ENCODE data around the gene PRKAR2A.

The PRKAR2A gene

DNA sequence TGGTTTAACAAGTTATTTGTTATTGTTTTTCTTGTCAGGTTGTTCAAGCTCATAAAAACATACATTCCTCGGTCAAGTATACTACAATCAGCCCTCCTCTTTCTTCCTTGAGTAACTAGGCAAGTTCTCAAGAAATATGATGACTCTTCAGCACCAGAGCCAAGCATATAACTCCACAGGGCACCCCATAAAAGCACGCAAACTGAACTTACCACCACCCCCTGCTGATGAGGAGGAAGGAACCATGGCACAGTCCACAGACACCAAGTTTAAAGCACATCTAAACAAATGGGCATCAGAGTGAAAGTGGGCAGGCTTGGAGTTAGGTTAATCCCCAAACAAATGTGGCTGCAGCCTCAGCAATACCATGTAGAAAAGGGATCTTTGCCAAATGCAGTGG is 135.9 kb downstream of the PRKAR2A start (continued):
- TF ChIP-seq KLF8 (tag by site-specific recombination; IDR thresholded peaks at IDR 0.05) (no peak), ZNF610 (tag by site-specific recombination; IDR thresholded peaks at IDR 0.05; ENCODE audit: borderline replicate concordance) (no peak), ZNF266 (tag by site-specific recombination; IDR thresholded peaks at IDR 0.05; ENCODE audit: low read depth) (no peak), ZNF23 (tag by site-specific recombination; IDR thresholded peaks at IDR 0.05; ENCODE audit: borderline replicate concordance) (no peak), ZNF529 (tag by site-specific recombination; IDR thresholded peaks at IDR 0.05; ENCODE audit: insufficient replicate concordance) (no peak), ZNF24 (tag by site-specific recombination; IDR thresholded peaks at IDR 0.05) (no peak), ZNF114 (tag by site-specific recombination; IDR thresholded peaks at IDR 0.05) (no peak), ZNF654 (tag by site-specific recombination; IDR thresholded peaks at IDR 0.05; ENCODE audit: low read depth) (no peak), ZSCAN16 (tag by site-specific recombination; IDR thresholded peaks at IDR 0.05) (no peak), ZEB2 (tag by site-specific recombination; IDR thresholded peaks at IDR 0.05) (no peak), WT1 (tag by site-specific recombination; IDR thresholded peaks at IDR 0.05) (no peak), ZNF423 (tag by site-specific recombination; IDR thresholded peaks at IDR 0.05) (peak; percentile 52; the same call in 1 of the 2 replicates), OSR2 (tag by site-specific recombination; IDR thresholded peaks at IDR 0.05) (peak; percentile 9; the same call in 1 of the 2 replicates), ZSCAN30 (tag by site-specific recombination; IDR thresholded peaks at IDR 0.05) (peak; percentile 39; the same call in 1 of the 2 replicates), ZFHX2 (tag by site-specific recombination; conservative IDR thresholded peaks at IDR 0.05) (no peak), YY2 (tag by site-specific recombination; IDR thresholded peaks at IDR 0.05) (no peak), ZNF416 (tag by site-specific recombination; IDR thresholded peaks at IDR 0.05) (no peak), KLF16 (tag by site-specific recombination; IDR thresholded peaks at IDR 0.05) (no peak), PRDM4 (tag by site-specific recombination; IDR thresholded peaks at IDR 0.05) (no peak), ZNF335 (tag by site-specific recombination; conservative IDR thresholded peaks at IDR 0.05) (no peak), ZNF302 (tag by site-specific recombination; IDR thresholded peaks at IDR 0.05; ENCODE audit: low read depth) (no peak), ZNF10 (tag by site-specific recombination; IDR thresholded peaks at IDR 0.05) (no peak), YY1 (tag by site-specific recombination; IDR thresholded peaks at IDR 0.05) (no peak), ZNF473 (tag by site-specific recombination; IDR thresholded peaks at IDR 0.05) (no peak), KLF1 (tag by site-specific recombination; IDR thresholded peaks at IDR 0.05) (no peak), BCL11B (tag by site-specific recombination; IDR thresholded peaks at IDR 0.05; ENCODE audit: low read depth) (0 out of 2 replicates have a peak, but pooled peaks have one; percentile 48), ZNF558 (tag by site-specific recombination; IDR thresholded peaks at IDR 0.05) (no peak)
- TF ChIP-seq, protein P1, sequence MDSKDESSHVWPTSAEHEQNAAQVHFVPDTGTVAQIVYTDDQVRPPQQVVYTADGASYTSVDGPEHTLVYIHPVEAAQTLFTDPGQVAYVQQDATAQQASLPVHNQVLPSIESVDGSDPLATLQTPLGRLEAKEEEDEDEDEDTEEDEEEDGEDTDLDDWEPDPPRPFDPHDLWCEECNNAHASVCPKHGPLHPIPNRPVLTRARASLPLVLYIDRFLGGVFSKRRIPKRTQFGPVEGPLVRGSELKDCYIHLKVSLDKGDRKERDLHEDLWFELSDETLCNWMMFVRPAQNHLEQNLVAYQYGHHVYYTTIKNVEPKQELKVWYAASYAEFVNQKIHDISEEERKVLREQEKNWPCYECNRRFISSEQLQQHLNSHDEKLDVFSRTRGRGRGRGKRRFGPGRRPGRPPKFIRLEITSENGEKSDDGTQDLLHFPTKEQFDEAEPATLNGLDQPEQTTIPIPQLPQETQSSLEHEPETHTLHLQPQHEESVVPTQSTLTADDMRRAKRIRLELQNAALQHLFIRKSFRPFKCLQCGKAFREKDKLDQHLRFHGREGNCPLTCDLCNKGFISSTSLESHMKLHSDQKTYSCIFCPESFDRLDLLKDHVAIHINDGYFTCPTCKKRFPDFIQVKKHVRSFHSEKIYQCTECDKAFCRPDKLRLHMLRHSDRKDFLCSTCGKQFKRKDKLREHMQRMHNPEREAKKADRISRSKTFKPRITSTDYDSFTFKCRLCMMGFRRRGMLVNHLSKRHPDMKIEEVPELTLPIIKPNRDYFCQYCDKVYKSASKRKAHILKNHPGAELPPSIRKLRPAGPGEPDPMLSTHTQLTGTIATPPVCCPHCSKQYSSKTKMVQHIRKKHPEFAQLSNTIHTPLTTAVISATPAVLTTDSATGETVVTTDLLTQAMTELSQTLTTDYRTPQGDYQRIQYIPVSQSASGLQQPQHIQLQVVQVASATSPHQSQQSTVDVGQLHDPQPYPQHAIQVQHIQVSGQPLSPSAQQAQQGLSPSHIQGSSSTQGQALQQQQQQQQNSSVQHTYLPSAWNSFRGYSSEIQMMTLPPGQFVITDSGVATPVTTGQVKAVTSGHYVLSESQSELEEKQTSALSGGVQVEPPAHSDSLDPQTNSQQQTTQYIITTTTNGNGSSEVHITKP (tag by site-specific recombination; IDR thresholded peaks at IDR 0.05): peak; percentile 83
- TF ChIP-seq, protein P2, sequence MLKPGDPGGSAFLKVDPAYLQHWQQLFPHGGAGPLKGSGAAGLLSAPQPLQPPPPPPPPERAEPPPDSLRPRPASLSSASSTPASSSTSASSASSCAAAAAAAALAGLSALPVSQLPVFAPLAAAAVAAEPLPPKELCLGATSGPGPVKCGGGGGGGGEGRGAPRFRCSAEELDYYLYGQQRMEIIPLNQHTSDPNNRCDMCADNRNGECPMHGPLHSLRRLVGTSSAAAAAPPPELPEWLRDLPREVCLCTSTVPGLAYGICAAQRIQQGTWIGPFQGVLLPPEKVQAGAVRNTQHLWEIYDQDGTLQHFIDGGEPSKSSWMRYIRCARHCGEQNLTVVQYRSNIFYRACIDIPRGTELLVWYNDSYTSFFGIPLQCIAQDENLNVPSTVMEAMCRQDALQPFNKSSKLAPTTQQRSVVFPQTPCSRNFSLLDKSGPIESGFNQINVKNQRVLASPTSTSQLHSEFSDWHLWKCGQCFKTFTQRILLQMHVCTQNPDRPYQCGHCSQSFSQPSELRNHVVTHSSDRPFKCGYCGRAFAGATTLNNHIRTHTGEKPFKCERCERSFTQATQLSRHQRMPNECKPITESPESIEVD (tag by site-specific recombination; IDR thresholded peaks at IDR 0.05): peak; percentile 60; the same call in 1 of the 2 replicates
- TF ChIP-seq, protein P3, sequence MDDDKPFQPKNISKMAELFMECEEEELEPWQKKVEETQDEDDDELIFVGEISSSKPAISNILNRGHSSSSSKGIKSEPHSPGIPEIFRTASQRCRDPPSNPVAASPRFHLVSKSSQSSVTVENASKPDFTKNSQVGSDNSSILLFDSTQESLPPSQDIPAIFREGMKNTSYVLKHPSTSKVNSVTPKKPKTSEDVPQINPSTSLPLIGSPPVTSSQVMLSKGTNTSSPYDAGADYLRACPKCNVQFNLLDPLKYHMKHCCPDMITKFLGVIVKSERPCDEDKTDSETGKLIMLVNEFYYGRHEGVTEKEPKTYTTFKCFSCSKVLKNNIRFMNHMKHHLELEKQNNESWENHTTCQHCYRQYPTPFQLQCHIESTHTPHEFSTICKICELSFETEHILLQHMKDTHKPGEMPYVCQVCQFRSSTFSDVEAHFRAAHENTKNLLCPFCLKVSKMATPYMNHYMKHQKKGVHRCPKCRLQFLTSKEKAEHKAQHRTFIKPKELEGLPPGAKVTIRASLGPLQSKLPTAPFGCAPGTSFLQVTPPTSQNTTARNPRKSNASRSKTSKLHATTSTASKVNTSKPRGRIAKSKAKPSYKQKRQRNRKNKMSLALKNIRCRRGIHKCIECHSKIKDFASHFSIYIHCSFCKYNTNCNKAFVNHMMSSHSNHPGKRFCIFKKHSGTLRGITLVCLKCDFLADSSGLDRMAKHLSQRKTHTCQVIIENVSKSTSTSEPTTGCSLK (tag by site-specific recombination; IDR thresholded peaks at IDR 0.05): no peak
- TF ChIP-seq, protein P4, sequence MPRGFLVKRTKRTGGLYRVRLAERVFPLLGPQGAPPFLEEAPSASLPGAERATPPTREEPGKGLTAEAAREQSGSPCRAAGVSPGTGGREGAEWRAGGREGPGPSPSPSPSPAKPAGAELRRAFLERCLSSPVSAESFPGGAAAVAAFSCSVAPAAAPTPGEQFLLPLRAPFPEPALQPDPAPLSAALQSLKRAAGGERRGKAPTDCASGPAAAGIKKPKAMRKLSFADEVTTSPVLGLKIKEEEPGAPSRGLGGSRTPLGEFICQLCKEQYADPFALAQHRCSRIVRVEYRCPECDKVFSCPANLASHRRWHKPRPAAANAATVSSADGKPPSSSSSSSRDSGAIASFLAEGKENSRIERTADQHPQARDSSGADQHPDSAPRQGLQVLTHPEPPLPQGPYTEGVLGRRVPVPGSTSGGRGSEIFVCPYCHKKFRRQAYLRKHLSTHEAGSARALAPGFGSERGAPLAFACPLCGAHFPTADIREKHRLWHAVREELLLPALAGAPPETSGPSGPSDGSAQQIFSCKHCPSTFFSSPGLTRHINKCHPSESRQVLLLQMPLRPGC (tag by site-specific recombination; IDR thresholded peaks at IDR 0.05): no peak

Data from HEK293 (cell line).